Mucosa of descending colon (tissue), 3 donors: ENCODE data around the gene MAN2A1. TPM values are rescaled to one million over a fixed set of nuclear protein-coding genes. Genes with fewer than 3 reads are reported as not detected.

ENCODE experiments used
- ATAC-seq: fragments of 200-7000 bp; cut with Tn5 transposase; one replicate; pipeline ENCODE4 v1.9.1; 2020; ENCODE audit warnings: mild to moderate bottlenecking, moderate library complexity
- DNase-seq, 3 donors: peaks; one replicate each; pipeline ENCODE4 v3.0.0-alpha.2; 2020
- H3K36me3 ChIP-seq: fragments of 200-600 bp; one replicate; pipeline ENCODE4 v1.8.0; 2021; ENCODE audit warnings: low read depth, mild to moderate bottlenecking
- H3K4me1 ChIP-seq: fragments of 200-600 bp; one replicate; pipeline ENCODE4 v1.8.0; 2021; ENCODE audit warnings: low read depth, mild to moderate bottlenecking
- H3K4me3 ChIP-seq: fragments of 200-600 bp; one replicate; pipeline ENCODE4 v1.8.0; 2021; ENCODE audit warnings: mild to moderate bottlenecking
- H3K9me3 ChIP-seq: fragments of 200-600 bp; one replicate; pipeline ENCODE4 v1.8.0; 2021; ENCODE audit warnings: mild to moderate bottlenecking
- intact Hi-C, 2 donors: fragments of 100-400 bp; cut with DNase I in 1 of 2; cut with micrococcal nuclease in 1 of 2; formaldehyde crosslinking; loops; one replicate each; pipeline versions ENCODE4 v1.11.0 to v1.11.1; 2022; cut with DNase I, micrococcal nuclease
- total RNA-seq, 3 donors: library from RNA; stranded (reverse); fragmentation: NEBNext Ultra II Directional in 2 of 3; extraction: Animal tissue kit (Norgen Biotek cat#: 25700) in 2 of 3; gene quantifications; one replicate each; pipeline versions ENCODE4 v1.2.1 to v1.2.4, GENCODE V29; 2021 to 2023
- TF ChIP-seq, protein P1 (sequence below): fragments of 200-600 bp; IDR thresholded peaks from one replicate; pipeline ENCODE4 v1.8.0; 2022; ENCODE audit warnings: antibody characterized with exemption, mild to moderate bottlenecking
- donor health status: DM: no; HTN: no; CAD: no; lungs with moderate emphysema.
- donor health status: DM: no; HTN: no; CAD: no.
- donor health status: DM: no; HTN: yes; CAD: no.

The MAN2A1 gene
- total RNA-seq, 3 donors from 2014 or later, result 56.8 to 88.7 (median 75.1) TPM

DNA sequence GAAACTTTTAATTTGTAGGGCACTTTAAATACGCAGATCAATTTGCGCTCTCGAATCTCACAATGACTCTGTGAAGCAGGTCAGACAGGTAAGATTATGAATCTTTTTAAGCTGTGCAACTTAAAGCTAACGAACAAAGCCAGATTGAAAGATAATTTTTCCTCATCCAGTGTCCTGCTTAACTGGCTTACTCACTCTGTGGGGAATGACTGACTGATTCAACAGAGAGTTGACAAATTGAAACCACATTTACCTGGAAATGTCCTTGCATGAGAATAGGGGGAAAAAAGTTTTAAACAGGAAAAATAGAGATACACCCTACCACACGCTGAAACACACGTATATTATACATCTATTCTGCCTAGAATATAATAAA lies 187.9 kb downstream of the MAN2A1 start:
- no peak for ATAC-seq
- no peak for DNase-seq
- H3K9me3 ChIP-seq, result no peaks in the 10 kb centered on the region
- H3K4me3 ChIP-seq, result no peak overlapping the region
- H3K36me3 ChIP-seq, result no peaks in the 10 kb centered on the region
- TF ChIP-seq, protein P1, sequence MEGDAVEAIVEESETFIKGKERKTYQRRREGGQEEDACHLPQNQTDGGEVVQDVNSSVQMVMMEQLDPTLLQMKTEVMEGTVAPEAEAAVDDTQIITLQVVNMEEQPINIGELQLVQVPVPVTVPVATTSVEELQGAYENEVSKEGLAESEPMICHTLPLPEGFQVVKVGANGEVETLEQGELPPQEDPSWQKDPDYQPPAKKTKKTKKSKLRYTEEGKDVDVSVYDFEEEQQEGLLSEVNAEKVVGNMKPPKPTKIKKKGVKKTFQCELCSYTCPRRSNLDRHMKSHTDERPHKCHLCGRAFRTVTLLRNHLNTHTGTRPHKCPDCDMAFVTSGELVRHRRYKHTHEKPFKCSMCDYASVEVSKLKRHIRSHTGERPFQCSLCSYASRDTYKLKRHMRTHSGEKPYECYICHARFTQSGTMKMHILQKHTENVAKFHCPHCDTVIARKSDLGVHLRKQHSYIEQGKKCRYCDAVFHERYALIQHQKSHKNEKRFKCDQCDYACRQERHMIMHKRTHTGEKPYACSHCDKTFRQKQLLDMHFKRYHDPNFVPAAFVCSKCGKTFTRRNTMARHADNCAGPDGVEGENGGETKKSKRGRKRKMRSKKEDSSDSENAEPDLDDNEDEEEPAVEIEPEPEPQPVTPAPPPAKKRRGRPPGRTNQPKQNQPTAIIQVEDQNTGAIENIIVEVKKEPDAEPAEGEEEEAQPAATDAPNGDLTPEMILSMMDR, result no peak
- H3K4me1 ChIP-seq, result no peaks in the 10 kb centered on the region
- intact Hi-C loops, result no loop called here

DNA sequence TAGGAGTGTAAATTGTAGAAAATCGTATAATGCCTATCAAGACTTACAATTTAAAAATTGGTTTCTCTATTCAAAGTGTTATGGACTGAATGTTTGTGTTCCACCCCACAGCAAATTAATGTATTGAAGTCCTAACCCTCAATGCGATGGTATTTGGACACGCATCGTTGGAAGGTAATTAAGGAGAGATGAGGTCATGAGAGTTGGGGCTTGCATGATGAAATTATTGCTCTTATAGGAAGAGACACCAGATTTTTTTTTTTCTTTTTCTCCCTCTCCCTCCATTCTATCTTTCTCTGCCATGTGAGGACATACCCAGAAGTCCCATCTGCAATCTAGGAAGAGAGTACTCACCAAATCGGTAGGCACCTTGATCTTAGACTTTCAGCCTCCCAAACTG lies 189.2 kb downstream of the MAN2A1 start:
- H3K9me3 ChIP-seq, result no peaks in the 10 kb centered on the region
- H3K36me3 ChIP-seq, result no peaks in the 10 kb centered on the region
- H3K4me1 ChIP-seq, result no peaks in the 10 kb centered on the region
- no peak for DNase-seq
- no peak overlapping the region for H3K4me3 ChIP-seq
- ATAC-seq, result no peak
- TF ChIP-seq, protein P1, result no peak
- intact Hi-C loops, result no loop called here

DNA sequence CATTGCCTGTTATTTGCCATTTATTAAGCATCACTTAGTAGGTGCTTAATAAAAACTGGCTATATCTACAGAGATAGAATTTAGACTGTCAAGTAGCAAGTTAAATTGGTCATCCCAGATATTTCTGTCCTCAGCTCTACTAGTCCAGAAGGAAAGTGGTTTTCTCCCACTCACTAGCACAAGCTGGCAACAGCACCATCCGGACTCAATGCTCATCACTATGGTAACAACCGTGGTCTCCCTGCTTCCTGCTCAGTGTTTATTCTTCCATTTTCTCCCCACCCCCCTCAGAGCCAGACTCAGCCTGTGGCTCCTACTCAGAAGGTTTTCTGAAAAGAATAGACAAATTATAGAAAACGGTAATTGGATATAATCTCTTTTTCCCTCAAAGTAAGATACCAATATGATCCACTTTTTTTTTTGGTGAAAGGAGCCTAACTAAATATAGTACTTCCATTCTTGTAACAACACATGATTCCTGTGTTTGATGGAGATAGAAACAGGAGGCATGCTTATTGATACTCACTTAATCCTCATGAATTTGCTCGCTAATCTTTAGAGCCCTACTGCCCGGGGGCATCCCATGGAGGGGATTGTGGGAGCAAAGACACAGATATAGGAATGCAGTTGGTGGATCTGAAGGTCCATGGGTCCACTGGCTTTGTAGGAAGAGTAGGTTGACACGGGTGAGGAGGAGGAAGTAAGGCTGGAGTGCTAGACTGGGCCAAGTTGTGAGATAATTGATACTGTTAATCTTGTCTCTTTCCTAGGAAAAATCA lies 191.4 kb downstream of the MAN2A1 start:
- H3K4me3 ChIP-seq, result no peak overlapping the region
- no peak for ATAC-seq
- intact Hi-C loops, result no loop called here
- TF ChIP-seq, protein P1, result no peak
- no peaks in the 10 kb centered on the region for H3K36me3 ChIP-seq
- no peaks in the 10 kb centered on the region for H3K4me1 ChIP-seq
- DNase-seq, result no peak
- H3K9me3 ChIP-seq, result no peaks in the 10 kb centered on the region

DNA sequence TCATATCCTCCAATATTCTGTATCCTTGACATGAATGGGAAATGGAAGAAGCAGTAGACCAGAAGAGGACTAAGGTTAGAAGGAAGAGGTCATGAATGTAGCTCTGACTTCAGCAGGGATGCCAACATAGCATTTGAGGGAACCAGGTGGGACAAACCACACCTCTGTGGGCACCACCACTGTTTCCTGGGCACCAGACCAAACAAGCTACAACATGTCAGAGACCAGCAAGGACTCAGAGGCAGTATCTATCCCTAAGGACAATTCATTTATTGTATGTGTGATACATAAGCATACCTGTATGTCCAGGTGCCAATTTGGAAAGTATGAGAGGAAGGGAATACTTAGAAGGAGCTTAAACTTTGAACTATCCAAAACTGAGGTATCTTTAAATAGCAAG lies 192.8 kb downstream of the MAN2A1 start:
- Histone ChIP-seq H3K4me1 (no peaks in the 10 kb centered on the region), H3K36me3 (no peaks in the 10 kb centered on the region), H3K4me3 (no peak overlapping the region), H3K9me3 (no peaks in the 10 kb centered on the region)
- no peak for DNase-seq
- no peak for ATAC-seq
- TF ChIP-seq, protein P1, result no peak
- intact Hi-C loops, result no loop called here

DNA sequence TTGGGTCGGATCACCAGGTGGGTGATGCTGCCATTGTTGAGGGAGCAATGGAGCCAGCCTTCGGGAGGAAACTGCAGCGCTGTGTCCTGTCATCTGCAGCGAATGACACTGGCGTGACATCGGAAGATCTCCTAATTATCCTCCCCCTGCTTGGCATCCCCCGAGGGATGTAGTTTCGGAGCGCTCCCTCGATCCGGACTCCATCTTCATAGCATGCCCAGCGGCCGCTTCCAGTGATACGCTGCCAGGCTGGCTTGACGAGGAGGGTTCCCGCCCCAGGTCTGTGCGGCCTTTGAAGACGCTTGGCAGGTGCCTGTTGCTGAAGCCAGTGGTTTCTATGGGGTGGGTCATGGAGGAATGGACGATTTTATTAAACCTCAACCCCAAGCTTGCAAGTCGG lies 194.9 kb downstream of the MAN2A1 start:
- no peaks in the 10 kb centered on the region for H3K36me3 ChIP-seq
- H3K9me3 ChIP-seq, result no peaks in the 10 kb centered on the region
- TF ChIP-seq, protein P1, result no peak
- DNase-seq (no peak), ATAC-seq (no peak)
- intact Hi-C loops, result no loop called here
- no peaks in the 10 kb centered on the region for H3K4me1 ChIP-seq
- H3K4me3 ChIP-seq, result no peak overlapping the region
